ENCODE data around the gene RRAGC.

RRAGC gene

GRCh38 chr1:38859561-38860453, at the start of gene RRAGC:
TSS of gene RRAGC (minus strand) at chr1:38859772. CDS start at chr1:38859646, 126 bp downstream.
- DNase-seq (ENCODE audit: low read depth): peak; percentile 98

GRCh38 chr1:38908821-38909220, 49.2 kb upstream of the RRAGC start:
- DNase-seq (ENCODE audit: low read depth): no peak

GRCh38 chr1:38905985-38906384, 46.4 kb upstream of the RRAGC start:
- no peak for DNase-seq (ENCODE audit: low read depth)

GRCh38 chr1:38899560-38899959, 40.0 kb upstream of the RRAGC start:
- DNase-seq (ENCODE audit: low read depth): no peak

- DNase-seq (ENCODE audit: low read depth): no peak
These were observed 39.2 kb upstream of the RRAGC start for GRCh38 chr1:38898653-38899230.

- DNase-seq (ENCODE audit: low read depth): no peak
These were observed 36.6 kb upstream of the RRAGC start for GRCh38 chr1:38896169-38896568.

- no peak for DNase-seq (ENCODE audit: low read depth)
These were observed 33.4 kb upstream of the RRAGC start for GRCh38 chr1:38892976-38893375.

- no peak for DNase-seq (ENCODE audit: low read depth)
These were observed 32.2 kb upstream of the RRAGC start for GRCh38 chr1:38891753-38892152.

GRCh38 chr1:38889589-38889988, 30.0 kb upstream of the RRAGC start:
- no peak for DNase-seq (ENCODE audit: low read depth)

- no peak for DNase-seq (ENCODE audit: low read depth)
These were observed 29.1 kb upstream of the RRAGC start for GRCh38 chr1:38888423-38889333.

- DNase-seq (ENCODE audit: low read depth): no peak
These were observed 25.5 kb upstream of the RRAGC start for GRCh38 chr1:38885092-38885491.

GRCh38 chr1:38881487-38881886, 21.9 kb upstream of the RRAGC start, which contains the start of gene GJA9:
TSS of gene GJA9 (minus strand) at chr1:38881587. CDS start at chr1:38876098, 5,489 bp downstream.
- no peak for DNase-seq (ENCODE audit: low read depth)

GRCh38 chr1:38875811-38876210, 16.2 kb upstream of the RRAGC start:
- no peak for DNase-seq (ENCODE audit: low read depth)

GRCh38 chr1:38873027-38873969, 13.7 kb upstream of the RRAGC start, which contains the start of gene MYCBP:
TSS of gene MYCBP (minus strand) at chr1:38873348. CDS start at chr1:38873305, 43 bp downstream.
- peak; percentile 95 for DNase-seq (ENCODE audit: low read depth)

GRCh38 chr1:38872401-38873026, 12.9 kb upstream of the RRAGC start:
- peak; percentile 4 for DNase-seq (ENCODE audit: low read depth)

- no peak for DNase-seq (ENCODE audit: low read depth)
These were observed 11.4 kb upstream of the RRAGC start for GRCh38 chr1:38870996-38871395.

GRCh38 chr1:38867208-38867607, 7.6 kb upstream of the RRAGC start:
- no peak for DNase-seq (ENCODE audit: low read depth)

GRCh38 chr1:38865112-38865715, 5.6 kb upstream of the RRAGC start:
- no peak for DNase-seq (ENCODE audit: low read depth)

- no peak for DNase-seq (ENCODE audit: low read depth)
These were observed 853 bp upstream of the RRAGC start for GRCh38 chr1:38860454-38860795.

- peak; percentile 37 for DNase-seq (ENCODE audit: low read depth)
These were observed 575 bp downstream of the RRAGC start for GRCh38 chr1:38858833-38859560.

All from activated T-helper 9 cell treated with anti-CD3 and anti-CD28 coated beads, Interleukin-2, amount 50 U/mL, for 16 hours (primary cell).